BJ (cell line): Measurements from ENCODE around the gene PTPRM. TPM values are rescaled to one million over a fixed set of nuclear protein-coding genes. Genes with fewer than 3 reads are reported as not detected.
A peak's percentile ranks its signal among the peaks of the same experiment; 100 is the strongest.

Experiments used
- CTCF ChIA-PET: fragments of 350-600 bp; formaldehyde crosslinking; extraction: SDS; loops from one replicate; lab custom pipeline; 2021; ENCODE audit warnings: antibody characterized with exemption, inconsistent platforms; lab: Yijun Ruan, JAX
- POLR2A ChIA-PET: fragments of 300-600 bp; sonication (Branson Sonifier 250); formaldehyde crosslinking; extraction: SDS; loops from one replicate; lab custom pipeline; 2021; ENCODE audit warnings: antibody characterized with exemption; lab: Charles Lee
- DNase-seq: peaks from one replicate; pipeline ENCODE4 v3.0.0-alpha.2; 2011; ENCODE audit warnings: low read depth
- H3K27me3 ChIP-seq: 2 replicates; pipeline ENCODE4 v1.6.0; 2011; ENCODE audit warnings: low read length; ENCODE audit not compliant: control insufficient read depth, insufficient read depth
- H3K36me3 ChIP-seq: 2 replicates; pipeline ENCODE4 v1.5.1; 2011; ENCODE audit warnings: low read length; ENCODE audit not compliant: control insufficient read depth, insufficient read depth
- H3K4me3 ChIP-seq: 2 replicates; pipeline ENCODE4 v1.5.1; 2011; ENCODE audit warnings: low read depth, mild to moderate bottlenecking, control low read depth, low read length
- polyA plus RNA-seq: library from polyadenylated mRNA; depleted of rRNA; stranded (reverse); fragments of >200 nt; gene quantifications from 2 replicates; pipeline ENCODE4 v1.2.3, GENCODE V29; 2011
- TF ChIP-seq, protein P1 (sequence below): IDR thresholded peaks from 2 replicates; pipeline ENCODE4 v1.5.1; 2011; ENCODE audit warnings: low read depth, mild to moderate bottlenecking, control low read depth, inconsistent platforms, low read length, moderate library complexity; ENCODE audit not compliant: insufficient read depth

Gene PTPRM
- polyA plus RNA-seq, 1 experiment = 149 TPM

DNA sequence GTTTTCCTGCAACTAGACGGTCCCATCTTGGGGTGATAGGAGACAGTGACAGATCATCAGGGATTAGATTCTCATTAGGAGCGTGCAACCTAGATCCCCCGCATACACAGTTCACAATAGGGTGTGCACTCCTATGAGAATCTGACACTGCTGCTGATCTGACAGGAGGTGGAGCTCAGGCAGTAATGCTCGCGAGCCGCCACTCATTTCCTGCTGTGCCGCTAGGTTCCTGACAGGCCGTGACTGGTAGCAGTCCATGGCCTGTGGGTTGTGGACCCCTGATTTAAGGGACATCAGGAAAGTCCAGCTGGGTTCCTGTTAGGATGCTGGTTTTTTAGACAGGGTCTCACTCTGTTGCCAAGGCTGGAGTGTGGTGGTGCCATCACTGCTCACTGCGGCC, 48.7 kb downstream of the PTPRM start:
- Histone ChIP-seq H3K27me3 (no peaks in the 10 kb centered on the region), H3K4me3 (no peak overlapping the region), H3K36me3 (no peaks in the 10 kb centered on the region)
- TF ChIP-seq, protein P1, sequence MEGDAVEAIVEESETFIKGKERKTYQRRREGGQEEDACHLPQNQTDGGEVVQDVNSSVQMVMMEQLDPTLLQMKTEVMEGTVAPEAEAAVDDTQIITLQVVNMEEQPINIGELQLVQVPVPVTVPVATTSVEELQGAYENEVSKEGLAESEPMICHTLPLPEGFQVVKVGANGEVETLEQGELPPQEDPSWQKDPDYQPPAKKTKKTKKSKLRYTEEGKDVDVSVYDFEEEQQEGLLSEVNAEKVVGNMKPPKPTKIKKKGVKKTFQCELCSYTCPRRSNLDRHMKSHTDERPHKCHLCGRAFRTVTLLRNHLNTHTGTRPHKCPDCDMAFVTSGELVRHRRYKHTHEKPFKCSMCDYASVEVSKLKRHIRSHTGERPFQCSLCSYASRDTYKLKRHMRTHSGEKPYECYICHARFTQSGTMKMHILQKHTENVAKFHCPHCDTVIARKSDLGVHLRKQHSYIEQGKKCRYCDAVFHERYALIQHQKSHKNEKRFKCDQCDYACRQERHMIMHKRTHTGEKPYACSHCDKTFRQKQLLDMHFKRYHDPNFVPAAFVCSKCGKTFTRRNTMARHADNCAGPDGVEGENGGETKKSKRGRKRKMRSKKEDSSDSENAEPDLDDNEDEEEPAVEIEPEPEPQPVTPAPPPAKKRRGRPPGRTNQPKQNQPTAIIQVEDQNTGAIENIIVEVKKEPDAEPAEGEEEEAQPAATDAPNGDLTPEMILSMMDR = no peak
- POLR2A ChIA-PET = no interaction called here
- CTCF ChIA-PET = interaction anchor here (0.9 to 2.5 kb wide), 2 partner anchors 33 to 49 kb away, joined by 3 to 10 read pairs; partner anchors contain the start of gene PTPRM
- DNase-seq = no peak

DNA sequence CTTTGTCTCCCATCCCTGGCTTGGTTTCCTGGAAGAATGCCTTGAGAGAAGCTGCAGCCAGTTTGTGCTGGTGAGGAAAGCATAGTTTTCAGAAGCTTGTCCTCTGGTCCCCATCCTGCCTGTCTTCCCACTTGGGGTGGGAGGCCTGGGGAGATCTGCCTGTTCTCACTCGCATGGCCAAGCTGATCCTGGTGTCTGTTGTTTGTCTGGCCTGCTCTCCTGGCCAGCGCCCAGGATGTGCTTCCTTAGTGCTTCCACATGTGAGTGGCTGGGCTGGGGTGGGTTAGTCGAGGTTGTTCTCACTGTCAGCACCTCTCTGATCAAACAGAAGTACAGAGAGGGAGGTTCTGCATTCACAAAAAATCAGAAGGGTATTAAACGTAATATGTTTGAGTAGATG, 49.5 kb downstream of the PTPRM start:
- ChIA-PET CTCF (interaction anchor here (1.5 to 5.3 kb wide), 3 partner anchors 9 to 50 kb away, joined by 5 to 22 read pairs (median 10); partner anchors contain the start of gene PTPRM), POLR2A (no interaction called here)
- TF ChIP-seq, protein P1 = no peak
- Histone ChIP-seq H3K27me3 (no peaks in the 10 kb centered on the region), H3K4me3 (no peak overlapping the region), H3K36me3 (no peaks in the 10 kb centered on the region)
- DNase-seq = no peak

DNA sequence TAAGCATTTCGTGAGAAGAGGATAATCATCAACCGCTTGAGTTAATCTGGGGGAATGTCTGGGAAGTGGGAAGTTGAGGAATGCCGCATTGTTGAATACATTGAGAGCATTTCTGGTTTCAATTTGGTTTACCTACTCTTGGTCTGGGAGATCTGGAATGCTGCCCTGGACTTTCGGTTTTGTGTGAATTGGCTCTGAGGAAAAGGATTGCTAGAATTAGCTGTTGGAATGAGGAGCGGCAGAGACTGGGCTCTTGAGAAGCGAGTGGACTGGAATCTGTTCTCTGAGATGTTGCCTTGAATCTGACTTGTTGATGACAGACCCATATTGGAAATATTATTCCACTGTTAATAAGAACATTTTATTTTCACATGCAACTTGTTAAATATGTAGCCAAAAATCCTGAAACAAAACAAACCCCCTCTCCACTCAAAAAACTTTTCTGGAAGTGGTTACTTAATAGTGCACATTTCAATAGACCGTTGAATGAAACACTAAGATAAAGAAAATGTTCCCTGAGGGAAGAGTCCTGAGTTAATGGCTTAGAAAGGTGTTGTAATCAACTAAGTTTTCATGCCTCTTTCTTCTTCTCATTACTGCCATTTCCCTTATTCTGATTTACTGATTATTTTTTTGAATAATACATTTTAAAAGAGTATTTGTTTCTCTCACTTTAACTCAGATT, 50.8 kb downstream of the PTPRM start:
- CTCF ChIA-PET = interaction anchor here (1.5 to 5.3 kb wide), 3 partner anchors 10 to 51 kb away, joined by 5 to 22 read pairs (median 10); partner anchors contain the start of gene PTPRM
- Histone ChIP-seq H3K27me3 (no peaks in the 10 kb centered on the region), H3K4me3 (no peak overlapping the region), H3K36me3 (no peaks in the 10 kb centered on the region)
- POLR2A ChIA-PET = interaction anchor here (0.6 to 1.0 kb wide), 2 partner anchors 9 to 1130 kb away, joined by 3 read pairs; no protein-coding TSS in a partner anchor
- peak; percentile 93 for DNase-seq
- TF ChIP-seq, protein P1 = no peak

DNA sequence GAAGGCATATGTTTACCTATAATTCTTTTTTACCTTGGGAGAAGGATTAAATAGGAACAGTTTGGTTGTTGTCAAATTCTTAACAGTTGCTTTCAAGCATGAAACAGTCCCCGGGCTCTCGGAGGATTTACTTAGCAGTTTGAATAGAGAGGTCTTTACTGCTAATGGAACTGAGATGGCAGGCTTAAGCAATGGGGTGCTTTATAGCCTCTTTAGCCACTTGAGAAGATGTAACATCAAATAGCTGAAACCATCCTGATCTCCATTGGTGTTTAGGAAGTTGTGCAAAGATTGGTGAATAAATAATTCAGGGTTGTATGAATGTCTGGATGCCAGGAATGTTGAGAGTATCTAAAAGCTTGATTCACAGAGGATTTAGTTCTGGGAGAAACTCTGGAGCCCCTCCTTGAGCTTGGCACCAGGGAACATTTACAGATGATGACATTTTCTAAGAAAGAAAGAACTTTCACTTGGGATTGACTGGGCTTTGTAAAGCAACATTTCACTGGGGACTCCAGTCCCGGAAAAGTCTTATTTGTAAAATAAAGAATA, 51.9 kb downstream of the PTPRM start:
- Histone ChIP-seq H3K4me3 (no peak overlapping the region), H3K27me3 (no peaks in the 10 kb centered on the region), H3K36me3 (no peaks in the 10 kb centered on the region)
- POLR2A ChIA-PET = no interaction called here
- CTCF ChIA-PET = interaction anchor here (1.0 to 5.3 kb wide), 3 partner anchors 9 to 52 kb away, joined by 3 to 22 read pairs (median 4); partner anchors contain the start of gene PTPRM
- no peak for DNase-seq
- TF ChIP-seq, protein P1 = no peak

DNA sequence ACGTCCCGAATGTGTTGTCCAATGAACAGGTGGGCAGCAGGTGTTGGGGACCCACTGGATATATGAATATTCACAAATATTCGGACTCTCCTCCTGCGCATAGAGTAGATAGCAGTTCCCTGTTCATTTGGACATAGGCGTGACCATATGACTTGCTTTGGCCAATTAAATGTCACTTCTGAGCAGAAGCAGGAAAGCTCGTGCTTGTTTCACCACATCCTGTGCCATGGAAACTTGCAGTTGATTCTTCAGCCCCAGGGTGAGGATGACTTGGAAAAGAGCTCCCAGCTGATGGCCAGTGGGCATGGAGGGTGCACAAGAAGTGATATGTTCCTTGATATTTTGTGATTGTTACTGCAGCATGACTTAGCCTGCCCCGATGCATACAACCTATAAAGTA, 52.6 kb downstream of the PTPRM start:
- Histone ChIP-seq H3K27me3 (no peaks in the 10 kb centered on the region), H3K36me3 (no peaks in the 10 kb centered on the region), H3K4me3 (no peak overlapping the region)
- POLR2A ChIA-PET = no interaction called here
- TF ChIP-seq, protein P1 = no peak
- no peak for DNase-seq
- CTCF ChIA-PET = interaction anchor here (0.8 to 5.3 kb wide), 5 partner anchors 8 to 463 kb away, joined by 3 to 22 read pairs (median 4); partner anchors contain the start of gene PTPRM
